Right lobe of liver (tissue), 4 donors: ENCODE measurements around the gene NPAS4.
"Not testable (repeated sequence)": the region's sequence is repeated elsewhere in the genome, so short reads cannot be mapped to it uniquely, and the experiment has no call there.

Source experiments
- CTCF ChIP-seq, 4 donors: fragments of 200-600 bp in 3 of 4; fragments of 450-650 bp in 1 of 4; IDR thresholded peaks; one replicate each; pipeline versions ENCODE4 v1.5.1 to v1.8.0; 2016 to 2022; ENCODE audit warnings: antibody characterized with exemption in 4 of 4, mild to moderate bottlenecking in 2 of 4
- POLR2A ChIP-seq: fragments of 450-650 bp; IDR thresholded peaks from one replicate; pipeline ENCODE4 v1.6.1; 2017; ENCODE audit warnings: antibody characterized with exemption, mild to moderate bottlenecking
- donor health status: DM: no; HTN: no; CAD: no.
- donor health status: DM: no; HTN: no; CAD: no.
- donor health status: DM: no; HTN: yes; CAD: no.

- not testable (repeated sequence) for TF ChIP-seq CTCF (IDR thresholded peaks at IDR 0.05); POLR2A
Measured at GRCh38 chr11:66464116-66464515, 43.3 kb downstream of the NPAS4 start.
